Measurements from ENCODE around the gene PMS1. TPM values are rescaled to one million over a fixed set of nuclear protein-coding genes. Genes with fewer than 3 reads are reported as not detected.

The PMS1 gene
- total RNA-seq, 4 donors from 2014 or later: 5.7 to 15.7 (median 11.0) TPM

GRCh38 chr2:189835855-189836558 lies 51.8 kb downstream of the PMS1 start:
- Histone ChIP-seq H3K9me3 (no peaks in the 10 kb centered on the region), H3K27ac (no peak overlapping the region), H3K27me3 (no peaks in the 10 kb centered on the region), H3K36me3 (peaks cover 6% of the 10 kb centered on the region), H3K4me1 (peaks cover 3% of the 10 kb centered on the region), H3K4me3 (no peak overlapping the region)
- WGBS: 61% methylated on average over 4 of the region's 4 CpGs
- TF ChIP-seq CTCF (IDR thresholded peaks at IDR 0.05) (no peak), POLR2AphosphoS5 (IDR thresholded peaks at IDR 0.05) (no peak), POLR2A (IDR thresholded peaks at IDR 0.05) (no peak), EP300 (IDR thresholded peaks at IDR 0.05) (no peak)
- no peak for DNase-seq (ENCODE audit: low spot score in 2 of 2)

GRCh38 chr2:189836644-189837043 lies 52.4 kb downstream of the PMS1 start:
- Histone ChIP-seq H3K9me3 (no peaks in the 10 kb centered on the region), H3K27me3 (no peaks in the 10 kb centered on the region), H3K4me3 (no peak overlapping the region), H3K36me3 (peaks cover 6% of the 10 kb centered on the region), H3K27ac (no peak overlapping the region), H3K4me1 (peaks cover 3% of the 10 kb centered on the region)
- DNase-seq (ENCODE audit: low spot score in 2 of 2): no peak
- WGBS: 38% methylated on average over 4 of the region's 4 CpGs
- TF ChIP-seq POLR2A (IDR thresholded peaks at IDR 0.05): no peak
- TF ChIP-seq POLR2AphosphoS5 (IDR thresholded peaks at IDR 0.05): no peak
- no peak for TF ChIP-seq CTCF (IDR thresholded peaks at IDR 0.05)
- no peak for TF ChIP-seq EP300 (IDR thresholded peaks at IDR 0.05)

- no peak overlapping the region for H3K27ac ChIP-seq
- H3K36me3 ChIP-seq: peaks cover 6% of the 10 kb centered on the region
- H3K4me1 ChIP-seq: peaks cover 3% of the 10 kb centered on the region
- no peak overlapping the region for H3K4me3 ChIP-seq
- 64% methylated on average over 2 of the region's 2 CpGs for WGBS
- no peak for DNase-seq (ENCODE audit: low spot score in 2 of 2)
- H3K27me3 ChIP-seq: no peaks in the 10 kb centered on the region
- TF ChIP-seq POLR2A (IDR thresholded peaks at IDR 0.05) (no peak), EP300 (IDR thresholded peaks at IDR 0.05) (no peak), CTCF (IDR thresholded peaks at IDR 0.05) (no peak), POLR2AphosphoS5 (IDR thresholded peaks at IDR 0.05) (no peak)
- H3K9me3 ChIP-seq: no peaks in the 10 kb centered on the region
Observed at GRCh38 chr2:189837326-189837725, 53.1 kb downstream of the PMS1 start.

- H3K36me3 ChIP-seq: peaks cover 12% of the 10 kb centered on the region
- H3K27ac ChIP-seq: no peak overlapping the region
- H3K4me1 ChIP-seq: peaks cover 1% of the 10 kb centered on the region
- no peaks in the 10 kb centered on the region for H3K9me3 ChIP-seq
- DNase-seq (ENCODE audit: low spot score in 2 of 2): no peak
- no peaks in the 10 kb centered on the region for H3K27me3 ChIP-seq
- TF ChIP-seq POLR2AphosphoS5 (IDR thresholded peaks at IDR 0.05): no peak
- TF ChIP-seq POLR2A (IDR thresholded peaks at IDR 0.05): no peak
- TF ChIP-seq CTCF (IDR thresholded peaks at IDR 0.05): no peak
- TF ChIP-seq EP300 (IDR thresholded peaks at IDR 0.05): no peak
- no peak overlapping the region for H3K4me3 ChIP-seq
Observed at GRCh38 chr2:189841019-189841418, 56.8 kb downstream of the PMS1 start.

GRCh38 chr2:189848276-189848675 lies 64.0 kb downstream of the PMS1 start:
- WGBS: 84% methylated on average over 2 of the region's 2 CpGs

More at GRCh38 chr2:189848276-189848675, 64.0 kb downstream of the PMS1 start:
- Histone ChIP-seq H3K4me1 (no peaks in the 10 kb centered on the region), H3K36me3 (peaks cover 21% of the 10 kb centered on the region), H3K4me3 (no peak overlapping the region), H3K9me3 (no peaks in the 10 kb centered on the region), H3K27me3 (no peaks in the 10 kb centered on the region), H3K27ac (no peak overlapping the region)
- DNase-seq (ENCODE audit: low spot score in 2 of 2): no peak
- TF ChIP-seq CTCF (IDR thresholded peaks at IDR 0.05) (no peak), EP300 (IDR thresholded peaks at IDR 0.05) (no peak), POLR2AphosphoS5 (IDR thresholded peaks at IDR 0.05) (no peak), POLR2A (IDR thresholded peaks at IDR 0.05) (no peak)

Measured in suprapubic skin (tissue), 4 donors.